PC-9 (cell line): ENCODE data around the gene ZNF714. TPM values are rescaled to one million over a fixed set of nuclear protein-coding genes. Genes with fewer than 3 reads are reported as not detected.
A peak's percentile ranks its signal among the peaks of the same experiment; 100 is the strongest.
"Not testable (repeated sequence)": the region's sequence is repeated elsewhere in the genome, so short reads cannot be mapped to it uniquely, and the experiment has no call there.

ENCODE experiments used
- BruUV-seq: library from RNA; stranded (reverse); fragments of 400-500 nt; replicated peaks from 2 replicates; lab custom pipeline; 2021; lab: Mats Ljungman, UMichigan
- CTCF ChIA-PET: fragments of 300-600 bp; sonication (Branson Sonifier 250); formaldehyde crosslinking; loops from one replicate; lab custom pipeline; 2022; ENCODE audit warnings: antibody characterized with exemption; lab: Charles Lee
- POLR2A ChIA-PET: fragments of 300-600 bp; sonication (Branson Sonifier 250); formaldehyde crosslinking; loops from one replicate; lab custom pipeline; 2022; ENCODE audit warnings: antibody characterized with exemption; ENCODE audit not compliant: unreplicated experiment; lab: Charles Lee
- DNase-seq, 2 experiments: peaks; one replicate each; pipeline versions ENCODE4 v3.0.0 to v3.0.0-alpha.2; 2015 to 2022; ENCODE audit warnings: mixed read lengths in 1 of 2
- H2AFZ ChIP-seq: fragments of 200-600 bp; sonication (generic); 2 replicates; pipeline ENCODE4 v1.8.1; 2017; ENCODE audit warnings: antibody characterized with exemption
- H3F3A ChIP-seq: fragments of 200-600 bp; sonication (generic); 2 replicates; pipeline ENCODE4 v1.8.1; 2017; ENCODE audit warnings: antibody characterized with exemption, mild to moderate bottlenecking, low read depth; ENCODE audit not compliant: insufficient read depth
- H3K27ac ChIP-seq: fragments of 200-600 bp; sonication (generic); 2 replicates; pipeline ENCODE4 v1.6.1; 2016; ENCODE audit warnings: mixed run types
- H3K27me3 ChIP-seq: fragments of 200-600 bp; sonication (generic); 2 replicates; pipeline ENCODE4 v1.6.1; 2016; ENCODE audit warnings: low read depth, mixed run types; ENCODE audit not compliant: insufficient read depth
- H3K36me3 ChIP-seq: fragments of 200-600 bp; sonication (generic); 2 replicates; pipeline ENCODE4 v1.6.1; 2016; ENCODE audit warnings: low read depth, mixed run types
- H3K4me1 ChIP-seq: fragments of 200-600 bp; sonication (generic); replicated peaks from 2 replicates; pipeline ENCODE4 v1.6.1; 2016; ENCODE audit warnings: mixed run types; ENCODE audit not compliant: insufficient read depth
- H3K4me2 ChIP-seq: fragments of 200-600 bp; sonication (generic); 2 replicates; pipeline ENCODE4 v1.6.1; 2017; ENCODE audit warnings: mixed run types
- H3K4me3 ChIP-seq: fragments of 200-600 bp; sonication (generic); 2 replicates; pipeline ENCODE4 v1.6.1; 2016; ENCODE audit warnings: mixed run types
- H3K79me2 ChIP-seq: fragments of 200-600 bp; sonication (generic); 2 replicates; pipeline ENCODE4 v1.6.1; 2017; ENCODE audit warnings: low read depth, mixed run types
- H3K9me2 ChIP-seq: fragments of 200-600 bp; sonication (generic); 2 replicates; pipeline ENCODE4 v1.8.1; 2017; ENCODE audit warnings: mild to moderate bottlenecking; ENCODE audit not compliant: insufficient read depth
- H3K9me3 ChIP-seq: fragments of 200-600 bp; sonication (generic); 2 replicates; pipeline ENCODE4 v1.8.1; 2016; ENCODE audit warnings: low read depth; ENCODE audit not compliant: insufficient read depth
- H4K20me1 ChIP-seq: fragments of 200-600 bp; sonication (generic); 2 replicates; pipeline ENCODE4 v1.8.1; 2017; ENCODE audit not compliant: insufficient read depth
- CTCF ChIP-seq: fragments of 200-600 bp; sonication (generic); conservative IDR thresholded peaks from 2 replicates; pipeline ENCODE4 v1.6.1; 2017; ENCODE audit warnings: mixed run types, antibody characterized with exemption, mild to moderate bottlenecking, moderate library complexity
- EZH2 ChIP-seq: fragments of 200-600 bp; sonication (generic); IDR thresholded peaks from 2 replicates; pipeline ENCODE4 v1.8.0; 2017; ENCODE audit warnings: antibody characterized with exemption, low read depth
- intact Hi-C: fragments of 100-400 bp; cut with micrococcal nuclease; formaldehyde crosslinking; loops from one replicate; pipeline ENCODE4 v1.10.0; 2022; ENCODE audit not compliant: unreplicated experiment
- total RNA-seq: library from RNA; stranded (reverse); gene quantifications from 2 replicates; pipeline ENCODE4 v1.2.3, GENCODE V29; 2021

ZNF714 gene
- total RNA-seq, 1 experiment from 2014 or later: 8.0 TPM

GRCh38 chr19:21138130-21138529, 56.1 kb downstream of the ZNF714 start:
- ChIA-PET CTCF (no interaction called here), POLR2A (no interaction called here)
- H4K20me1 ChIP-seq: no peaks in the 10 kb centered on the region
- DNase-seq: no peak
- no peaks in the 10 kb centered on the region for H3F3A ChIP-seq
- H3K4me2 ChIP-seq: no peak overlapping the region
- H2AFZ ChIP-seq: no peak overlapping the region
- no peak overlapping the region for H3K4me3 ChIP-seq
- TF ChIP-seq EZH2 (no peak), CTCF (no peak)
- H3K9me3 ChIP-seq: peaks cover 4% of the 10 kb centered on the region; the same call in 1 of the 2 replicates
- intact Hi-C loops: no loop called here
- peaks cover 6% of the 10 kb centered on the region for H3K4me1 ChIP-seq
- no peaks in the 10 kb centered on the region for H3K27me3 ChIP-seq
- H3K36me3 ChIP-seq: no peaks in the 10 kb centered on the region
- H3K27ac ChIP-seq: no peak overlapping the region
- H3K9me2 ChIP-seq: no peaks in the 10 kb centered on the region
- H3K79me2 ChIP-seq: peaks cover 12% of the 10 kb centered on the region
- no TSS peak for BruUV-seq

GRCh38 chr19:21141006-21141405, 59.0 kb downstream of the ZNF714 start:
- peaks cover 10% of the 10 kb centered on the region; the same call in 1 of the 2 replicates for H3F3A ChIP-seq
- POLR2A ChIA-PET: interaction anchor here (0.6 kb wide), 1 partner anchor 44 kb away, joined by 6 read pairs; no protein-coding TSS in a partner anchor
- H3K27ac ChIP-seq: not testable (repeated sequence)

GRCh38 chr19:21141787-21142464, 59.9 kb downstream of the ZNF714 start, which contains the start of gene ZNF431:
Gene ZNF431, plus strand, starts transcription at chr19:21142040. Its CDS starts 144 bp downstream, at chr19:21142184.
- DNase-seq: peak; percentile 89 to 91
- Histone ChIP-seq H3K36me3 (peaks cover 26% of the 10 kb centered on the region), H2AFZ (peak within 1 kb of the TSS; percentile 89), H4K20me1 (no peaks in the 10 kb centered on the region), H3K9me3 (peaks cover 2% of the 10 kb centered on the region; the same call in 1 of the 2 replicates), H3K4me1 (peaks cover 22% of the 10 kb centered on the region), H3K4me2 (peak within 1 kb of the TSS; percentile 77), H3K4me3 (peak within 1 kb of the TSS; percentile 68), H3K27ac (peak within 1 kb of the TSS; percentile 59; the same call in 1 of the 2 replicates), H3K79me2 (peaks cover 27% of the 10 kb centered on the region), H3K27me3 (no peaks in the 10 kb centered on the region), H3K9me2 (no peaks in the 10 kb centered on the region), H3F3A (peaks cover 10% of the 10 kb centered on the region; the same call in 1 of the 2 replicates)
- POLR2A ChIA-PET: interaction anchor here (0.6 to 1.2 kb wide), 6 partner anchors 12 to 626 kb away, joined by 3 to 6 read pairs (median 4); partner anchors contain the start of genes ZNF626 and ZNF708
- CTCF ChIA-PET: interaction anchor here (0.6 kb wide), 1 partner anchor 212 kb away, joined by 3 read pairs; no protein-coding TSS in a partner anchor
- intact Hi-C loops: loop anchor here (5.0 kb wide), 2 partner anchors 120 to 220 kb away; partner anchors contain the start of genes ZNF430 and ZNF85
- no peak for TF ChIP-seq CTCF
- no peak for TF ChIP-seq EZH2
- TSS peak; percentile 62 for BruUV-seq

More at GRCh38 chr19:21141006-21141405, 59.0 kb downstream of the ZNF714 start:
- H3K9me2 ChIP-seq, BruUV-seq, H2AFZ ChIP-seq, H3K9me3 ChIP-seq, CTCF ChIA-PET, DNase-seq, H4K20me1 ChIP-seq, H3K4me3 ChIP-seq, H3K27me3 ChIP-seq, H3K4me2 ChIP-seq: not testable (repeated sequence)
- peaks cover 19% of the 10 kb centered on the region for H3K36me3 ChIP-seq
- H3K79me2 ChIP-seq: peaks cover 27% of the 10 kb centered on the region
- peaks cover 22% of the 10 kb centered on the region for H3K4me1 ChIP-seq
- intact Hi-C loops: loop anchor here (5.0 kb wide), 2 partner anchors 119 to 219 kb away; partner anchors contain the start of genes ZNF430 and ZNF85
